NCI-H128 (cell line): Measurements from ENCODE around the gene MPIG6B.

Source experiments
- DNase-seq: peaks from one replicate; lab custom pipeline; 2025; ENCODE audit not compliant: unreplicated experiment; lab: John Stamatoyannopoulos, UW

Gene MPIG6B

GRCh38 chr6:31720196-31720770 lies 2.9 kb upstream of the MPIG6B start:
- no peak for DNase-seq

GRCh38 chr6:31721351-31722020 lies 1.7 kb upstream of the MPIG6B start, which contains the start of gene LY6G6C:
LY6G6C (minus strand) TSS chr6:31721746; CDS start chr6:31721679, 67 bp downstream.
- DNase-seq = no peak

- DNase-seq = no peak
Measured at GRCh38 chr6:31722173-31722572, 1.0 kb upstream of the MPIG6B start.

GRCh38 chr6:31723980-31724691 lies 963 bp downstream of the MPIG6B start:
- no peak for DNase-seq

- DNase-seq = no peak
Measured at GRCh38 chr6:31725502-31726350, 2.6 kb downstream of the MPIG6B start.

- no peak for DNase-seq
Measured at GRCh38 chr6:31727034-31727716, 4.0 kb downstream of the MPIG6B start.

- DNase-seq = no peak
Measured at GRCh38 chr6:31727717-31728671, 4.8 kb downstream of the MPIG6B start.

GRCh38 chr6:31728767-31729514 lies 5.8 kb downstream of the MPIG6B start, which contains the start of gene DDAH2:
DDAH2 (minus strand) TSS chr6:31729299; CDS start chr6:31729161, 138 bp downstream.
- no peak for DNase-seq

- DNase-seq = peak; percentile 47
Measured at GRCh38 chr6:31729515-31729978, 6.4 kb downstream of the MPIG6B start.

GRCh38 chr6:31729979-31730630 lies 6.9 kb downstream of the MPIG6B start:
- DNase-seq = no peak

GRCh38 chr6:31730631-31731086 lies 7.5 kb downstream of the MPIG6B start:
- no peak for DNase-seq

GRCh38 chr6:31732029-31732428 lies 8.9 kb downstream of the MPIG6B start:
- DNase-seq = no peak

GRCh38 chr6:31733734-31734133 lies 10.6 kb downstream of the MPIG6B start:
- no peak for DNase-seq

GRCh38 chr6:31734247-31734820 lies 11.2 kb downstream of the MPIG6B start:
- DNase-seq = no peak

GRCh38 chr6:31734821-31735406 lies 11.7 kb downstream of the MPIG6B start:
- DNase-seq = no peak

GRCh38 chr6:31736021-31736767 lies 13.0 kb downstream of the MPIG6B start, which contains the start of gene CLIC1:
CLIC1 (minus strand) TSS chr6:31736530; CDS start chr6:31736300, 230 bp downstream.
- DNase-seq = peak; percentile 54
